NCI-H1417 (cell line): ENCODE results near the gene TENM3.

Experiments used
- DNase-seq, 3 experiments: peaks; one replicate each; lab custom pipeline; 2025; lab: John Stamatoyannopoulos, UW

TENM3 gene

GRCh38 chr4:182842759-182843390 is 599.7 kb downstream of the TENM3 start:
- no peak for DNase-seq

GRCh38 chr4:182843808-182844325 is 600.7 kb downstream of the TENM3 start:
- peak in 1 of 3 experiments; percentile 33 for DNase-seq

GRCh38 chr4:182845618-182846017 is 602.4 kb downstream of the TENM3 start:
- no peak for DNase-seq

- DNase-seq: no peak
Observed at GRCh38 chr4:182846036-182846435, 602.8 kb downstream of the TENM3 start.

GRCh38 chr4:182847576-182848450 is 604.6 kb downstream of the TENM3 start:
- DNase-seq: no peak

GRCh38 chr4:182848685-182849084 is 605.5 kb downstream of the TENM3 start:
- DNase-seq: no peak
